Non-pigmented ciliary epithelial cell (primary cell): Measurements from ENCODE around the gene PPIC.

Source experiments
- DNase-seq: peaks from one replicate; pipeline ENCODE4 v3.0.0-alpha.2; 2010; ENCODE audit warnings: low read depth

PPIC gene

GRCh38 chr5:123036391-123037103 is at the start of gene PPIC:
Gene PPIC, minus strand, starts transcription at chr5:123036725. Its CDS starts 100 bp downstream, at chr5:123036625.
- no peak for DNase-seq

GRCh38 chr5:123085638-123086286 is 49.2 kb upstream of the PPIC start:
- DNase-seq = no peak

GRCh38 chr5:123084730-123085605 is 48.4 kb upstream of the PPIC start:
- DNase-seq = no peak

GRCh38 chr5:123083298-123083697 is 46.8 kb upstream of the PPIC start:
- no peak for DNase-seq

GRCh38 chr5:123080215-123080614 is 43.7 kb upstream of the PPIC start:
- DNase-seq = no peak

GRCh38 chr5:123075521-123076163 is 39.1 kb upstream of the PPIC start:
- DNase-seq = no peak

- no peak for DNase-seq
These were observed 31.9 kb upstream of the PPIC start for GRCh38 chr5:123068368-123068938.

GRCh38 chr5:123066016-123066415 is 29.5 kb upstream of the PPIC start:
- no peak for DNase-seq

GRCh38 chr5:123059455-123059854 is 22.9 kb upstream of the PPIC start:
- DNase-seq = no peak

- DNase-seq = no peak
These were observed 14.7 kb upstream of the PPIC start for GRCh38 chr5:123051206-123051605.

GRCh38 chr5:123047706-123048105 is 11.2 kb upstream of the PPIC start:
- no peak for DNase-seq

- no peak for DNase-seq
These were observed 9.7 kb upstream of the PPIC start for GRCh38 chr5:123046222-123046621.

GRCh38 chr5:123044926-123045617 is 8.5 kb upstream of the PPIC start:
- no peak for DNase-seq

- no peak for DNase-seq
These were observed 3.1 kb upstream of the PPIC start for GRCh38 chr5:123039673-123040072.

GRCh38 chr5:123037104-123037418 is 536 bp upstream of the PPIC start:
- no peak for DNase-seq

GRCh38 chr5:123035918-123036390 is 571 bp downstream of the PPIC start:
- DNase-seq = no peak

GRCh38 chr5:123035360-123035917 is 1.1 kb downstream of the PPIC start:
- DNase-seq = no peak

- DNase-seq = no peak
These were observed 3.3 kb downstream of the PPIC start for GRCh38 chr5:123033157-123033671.

- DNase-seq = no peak
These were observed 8.3 kb downstream of the PPIC start for GRCh38 chr5:123028222-123028621.

GRCh38 chr5:123014689-123015088 is 21.8 kb downstream of the PPIC start:
- DNase-seq = no peak

- no peak for DNase-seq
These were observed 24.2 kb downstream of the PPIC start for GRCh38 chr5:123012321-123012720.
